Esophagus squamous epithelium (tissue), 4 donors: ENCODE measurements around the gene TLE5.

ENCODE experiments used
- CTCF ChIP-seq, 6 experiments: fragments of 450-650 bp in 4 of 6; fragments of 200-600 bp in 2 of 6; sonication (generic) in 2 of 6; IDR thresholded peaks; one replicate each; pipeline ENCODE4 v1.5.1; 2016 to 2019; ENCODE audit warnings: antibody characterized with exemption in 6 of 6, mild to moderate bottlenecking in 4 of 6, moderate library complexity in 4 of 6
- POLR2A ChIP-seq, 4 donors: fragments of 450-650 bp; IDR thresholded peaks; one replicate each; pipeline ENCODE4 v1.6.1; 2017; ENCODE audit warnings: antibody characterized with exemption in 4 of 4, mild to moderate bottlenecking in 4 of 4, moderate library complexity in 3 of 4

- TF ChIP-seq CTCF (IDR thresholded peaks at IDR 0.05) (no peak), POLR2A (IDR thresholded peaks at IDR 0.05) (no peak)
These were observed 34.4 kb downstream of the TLE5 start for GRCh38 chr19:3027981-3028304.
